WTC11 (cell line): ENCODE measurements around the gene SCN9A. TPM values are rescaled to one million over a fixed set of nuclear protein-coding genes. Genes with fewer than 3 reads are reported as not detected.

Source experiments
- ATAC-seq: fragments of 200-7000 bp; cut with Tn5 transposase; 2 replicates; pipeline ENCODE4 v1.10.0; 2021; ENCODE audit warnings: mild to moderate bottlenecking, moderate library complexity
- CTCF ChIA-PET: fragments of 300-600 bp; sonication (Branson Sonifier 250); formaldehyde crosslinking; loops from one replicate; lab custom pipeline; 2021; ENCODE audit warnings: antibody characterized with exemption; lab: Charles Lee
- POLR2A ChIA-PET: fragments of 350-600 bp; sonication (Branson Sonifier 250); formaldehyde crosslinking; loops from one replicate; lab custom pipeline; 2021; ENCODE audit warnings: antibody characterized with exemption; lab: Charles Lee
- DNase-seq: peaks from one replicate; pipeline ENCODE4 v3.0.0; 2021; ENCODE audit warnings: low spot score
- H3K27ac Mint-ChIP-seq: 2 replicates; pipeline ENCODE4 v1.8.0; 2021; ENCODE audit warnings: mixed read lengths
- H3K27me3 Mint-ChIP-seq: 2 replicates; pipeline ENCODE4 v1.8.0; 2021; ENCODE audit warnings: low read depth, mild to moderate bottlenecking, moderate library complexity, mixed read lengths
- H3K36me3 Mint-ChIP-seq: 2 replicates; pipeline ENCODE4 v1.8.0; 2021; ENCODE audit warnings: mixed read lengths
- H3K4me1 Mint-ChIP-seq: 2 replicates; pipeline ENCODE4 v1.8.0; 2022; ENCODE audit warnings: mixed read lengths
- H3K4me3 Mint-ChIP-seq: 2 replicates; pipeline ENCODE4 v1.8.0; 2021; ENCODE audit warnings: mild to moderate bottlenecking, moderate library complexity, mixed read lengths
- H3K9me3 Mint-ChIP-seq: 2 replicates; pipeline ENCODE4 v1.8.0; 2021; ENCODE audit warnings: mixed read lengths
- ATF1 ChIP-seq: sonication (generic); formaldehyde crosslinking; IDR thresholded peaks from 2 replicates; pipeline ENCODE4 v1.8.1; 2023; ENCODE audit warnings: mild to moderate bottlenecking, moderate library complexity, missing genetic modification reagents
- ATF3 ChIP-seq: sonication (generic); formaldehyde crosslinking; conservative IDR thresholded peaks from 2 replicates; pipeline ENCODE4 v1.8.1; 2022; ENCODE audit warnings: mild to moderate bottlenecking, missing genetic modification reagents
- ESRRA ChIP-seq: sonication (generic); formaldehyde crosslinking; IDR thresholded peaks from 2 replicates; pipeline ENCODE4 v1.8.1; 2022; ENCODE audit warnings: mild to moderate bottlenecking, missing genetic modification reagents, borderline replicate concordance
- GTF2I ChIP-seq: fragments of 250-450 bp; sonication (Bioruptor Pico); conservative IDR thresholded peaks from 2 replicates; pipeline ENCODE4 v1.4.0; 2021; ENCODE audit warnings: mild to moderate bottlenecking
- IRF2 ChIP-seq: sonication (generic); formaldehyde crosslinking; IDR thresholded peaks from 2 replicates; pipeline ENCODE4 v1.8.0; 2022; ENCODE audit warnings: low read depth, missing genetic modification reagents, borderline replicate concordance
- NFYB ChIP-seq: sonication (generic); formaldehyde crosslinking; conservative IDR thresholded peaks from 2 replicates; pipeline ENCODE4 v1.8.0; 2022; ENCODE audit warnings: low read depth, missing genetic modification reagents
- SMAD3 ChIP-seq: sonication (generic); formaldehyde crosslinking; IDR thresholded peaks from 2 replicates; pipeline ENCODE4 v1.8.0; 2022; ENCODE audit warnings: missing genetic modification reagents, mild to moderate bottlenecking, borderline replicate concordance
- TCF7 ChIP-seq: sonication (generic); formaldehyde crosslinking; IDR thresholded peaks from 2 replicates; pipeline ENCODE4 v1.8.0; 2022; ENCODE audit warnings: mild to moderate bottlenecking, low read depth, missing genetic modification reagents, moderate library complexity
- TEAD4 ChIP-seq: sonication (generic); formaldehyde crosslinking; IDR thresholded peaks from 2 replicates; pipeline ENCODE4 v1.8.0; 2022; ENCODE audit warnings: mild to moderate bottlenecking, missing genetic modification reagents
- ZNF121 ChIP-seq: sonication (generic); formaldehyde crosslinking; IDR thresholded peaks from 2 replicates; pipeline ENCODE4 v1.8.0; 2023; ENCODE audit warnings: missing genetic modification reagents
- ZNF671 ChIP-seq: fragments of 250-450 bp; sonication (Bioruptor Pico); IDR thresholded peaks from 2 replicates; pipeline ENCODE4 v1.8.0; 2021; ENCODE audit warnings: mild to moderate bottlenecking
- total RNA-seq: library from RNA; stranded (reverse); gene quantifications from 3 replicates; pipeline ENCODE4 v1.2.3, GENCODE V29; 2021
- TF ChIP-seq, protein P1 (sequence below): sonication (generic); formaldehyde crosslinking; IDR thresholded peaks from 2 replicates; pipeline ENCODE4 v1.8.1; 2023; ENCODE audit warnings: mild to moderate bottlenecking, missing genetic modification reagents, moderate library complexity
- TF ChIP-seq, protein P2 (sequence below): sonication (generic); formaldehyde crosslinking; IDR thresholded peaks from 2 replicates; pipeline ENCODE4 v1.8.1; 2023; ENCODE audit warnings: mild to moderate bottlenecking, missing genetic modification reagents
- TF ChIP-seq, protein P3 (sequence below): fragments of 250-450 bp; sonication (Bioruptor Pico); IDR thresholded peaks from 2 replicates; pipeline ENCODE4 v2.1.2; 2022; ENCODE audit warnings: mild to moderate bottlenecking, moderate library complexity
- TF ChIP-seq, protein P4 (sequence below): sonication (generic); formaldehyde crosslinking; IDR thresholded peaks from 2 replicates; pipeline ENCODE4 v1.8.1; 2023; ENCODE audit warnings: mild to moderate bottlenecking, missing genetic modification reagents, borderline replicate concordance

SCN9A gene
- total RNA-seq, 1 experiment from 2014 or later: 7.3 TPM

DNA sequence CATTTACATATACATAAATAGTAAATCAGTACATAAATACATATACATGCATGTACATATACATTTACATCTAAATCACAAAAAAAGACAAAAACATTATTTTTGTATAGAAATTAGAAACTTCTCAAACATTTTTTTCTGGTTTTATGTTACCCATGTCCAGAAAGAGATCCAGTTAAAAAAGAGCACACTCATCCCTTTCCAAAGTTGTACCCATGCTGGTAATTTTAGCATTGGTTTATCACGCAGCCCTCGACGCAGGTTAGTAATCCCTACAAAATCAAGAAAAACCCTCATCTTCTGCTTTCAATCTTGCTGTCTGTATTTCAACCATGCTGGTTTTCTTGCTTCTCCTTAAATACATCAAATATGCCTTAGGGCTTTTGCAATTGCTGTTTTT, 10.5 kb downstream of the SCN9A start:
- H3K4me1 Mint-ChIP-seq: peaks cover 9% of the 10 kb centered on the region
- no peak for DNase-seq
- H3K9me3 Mint-ChIP-seq: no peaks in the 10 kb centered on the region
- TF ChIP-seq, protein P1, sequence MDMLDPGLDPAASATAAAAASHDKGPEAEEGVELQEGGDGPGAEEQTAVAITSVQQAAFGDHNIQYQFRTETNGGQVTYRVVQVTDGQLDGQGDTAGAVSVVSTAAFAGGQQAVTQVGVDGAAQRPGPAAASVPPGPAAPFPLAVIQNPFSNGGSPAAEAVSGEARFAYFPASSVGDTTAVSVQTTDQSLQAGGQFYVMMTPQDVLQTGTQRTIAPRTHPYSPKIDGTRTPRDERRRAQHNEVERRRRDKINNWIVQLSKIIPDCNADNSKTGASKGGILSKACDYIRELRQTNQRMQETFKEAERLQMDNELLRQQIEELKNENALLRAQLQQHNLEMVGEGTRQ (CRISPR knock-in tag): no peak
- no peak for TF ChIP-seq ESRRA (CRISPR knock-in tag)
- no peak for TF ChIP-seq ATF1 (CRISPR knock-in tag)
- TF ChIP-seq, protein P2, sequence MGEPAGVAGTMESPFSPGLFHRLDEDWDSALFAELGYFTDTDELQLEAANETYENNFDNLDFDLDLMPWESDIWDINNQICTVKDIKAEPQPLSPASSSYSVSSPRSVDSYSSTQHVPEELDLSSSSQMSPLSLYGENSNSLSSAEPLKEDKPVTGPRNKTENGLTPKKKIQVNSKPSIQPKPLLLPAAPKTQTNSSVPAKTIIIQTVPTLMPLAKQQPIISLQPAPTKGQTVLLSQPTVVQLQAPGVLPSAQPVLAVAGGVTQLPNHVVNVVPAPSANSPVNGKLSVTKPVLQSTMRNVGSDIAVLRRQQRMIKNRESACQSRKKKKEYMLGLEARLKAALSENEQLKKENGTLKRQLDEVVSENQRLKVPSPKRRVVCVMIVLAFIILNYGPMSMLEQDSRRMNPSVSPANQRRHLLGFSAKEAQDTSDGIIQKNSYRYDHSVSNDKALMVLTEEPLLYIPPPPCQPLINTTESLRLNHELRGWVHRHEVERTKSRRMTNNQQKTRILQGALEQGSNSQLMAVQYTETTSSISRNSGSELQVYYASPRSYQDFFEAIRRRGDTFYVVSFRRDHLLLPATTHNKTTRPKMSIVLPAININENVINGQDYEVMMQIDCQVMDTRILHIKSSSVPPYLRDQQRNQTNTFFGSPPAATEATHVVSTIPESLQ (CRISPR knock-in tag): no peak
- TF ChIP-seq ATF3 (CRISPR knock-in tag): no peak
- no peak for TF ChIP-seq SMAD3 (CRISPR knock-in tag)
- TF ChIP-seq GTF2I (CRISPR knock-in tag): no peak
- no peak for TF ChIP-seq ZNF121 (CRISPR knock-in tag)
- no peak for TF ChIP-seq TCF7 (CRISPR knock-in tag)
- TF ChIP-seq, all 79 proteins: peak for 0
- no peak for ATAC-seq
- no peaks in the 10 kb centered on the region for H3K27me3 Mint-ChIP-seq
- H3K4me3 Mint-ChIP-seq: no peak overlapping the region
- no peak overlapping the region for H3K27ac Mint-ChIP-seq
- POLR2A ChIA-PET: no interaction called here
- H3K36me3 Mint-ChIP-seq: no peaks in the 10 kb centered on the region
- CTCF ChIA-PET: no interaction called here

GRCh38 chr2:166364476-166365161, 11.1 kb downstream of the SCN9A start:
- ChIA-PET CTCF (no interaction called here), POLR2A (no interaction called here)
- no peak for TF ChIP-seq ATF1 (CRISPR knock-in tag)
- TF ChIP-seq TEAD4 (CRISPR knock-in tag): no peak
- no peak for TF ChIP-seq IRF2 (CRISPR knock-in tag)
- TF ChIP-seq NFYB: no peak
- TF ChIP-seq, protein P2 (CRISPR knock-in tag): no peak
- TF ChIP-seq, protein P3, sequence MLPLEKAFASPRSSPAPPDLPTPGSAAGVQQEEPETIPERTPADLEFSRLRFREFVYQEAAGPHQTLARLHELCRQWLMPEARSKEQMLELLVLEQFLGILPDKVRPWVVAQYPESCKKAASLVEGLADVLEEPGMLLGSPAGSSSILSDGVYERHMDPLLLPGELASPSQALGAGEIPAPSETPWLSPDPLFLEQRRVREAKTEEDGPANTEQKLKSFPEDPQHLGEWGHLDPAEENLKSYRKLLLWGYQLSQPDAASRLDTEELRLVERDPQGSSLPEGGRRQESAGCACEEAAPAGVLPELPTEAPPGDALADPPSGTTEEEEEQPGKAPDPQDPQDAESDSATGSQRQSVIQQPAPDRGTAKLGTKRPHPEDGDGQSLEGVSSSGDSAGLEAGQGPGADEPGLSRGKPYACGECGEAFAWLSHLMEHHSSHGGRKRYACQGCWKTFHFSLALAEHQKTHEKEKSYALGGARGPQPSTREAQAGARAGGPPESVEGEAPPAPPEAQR (CRISPR knock-in tag): no peak
- ATAC-seq (no peak), DNase-seq (no peak)
- Mint-ChIP-seq H3K9me3 (no peaks in the 10 kb centered on the region), H3K27me3 (no peaks in the 10 kb centered on the region), H3K27ac (no peak overlapping the region), H3K4me1 (peaks cover 9% of the 10 kb centered on the region), H3K36me3 (no peaks in the 10 kb centered on the region), H3K4me3 (no peak overlapping the region)

GRCh38 chr2:166361351-166362153, 14.2 kb downstream of the SCN9A start:
- no peak for DNase-seq
- Mint-ChIP-seq H3K27me3 (no peaks in the 10 kb centered on the region), H3K4me3 (no peak overlapping the region), H3K36me3 (no peaks in the 10 kb centered on the region), H3K4me1 (peaks cover 16% of the 10 kb centered on the region), H3K27ac (no peak overlapping the region), H3K9me3 (no peaks in the 10 kb centered on the region)
- POLR2A ChIA-PET: no interaction called here
- ATAC-seq: peak; percentile 82
- CTCF ChIA-PET: interaction anchor here (0.6 to 1.5 kb wide), 8 partner anchors 10 to 335 kb away, joined by 3 to 13 read pairs (median 4); partner anchors contain the start of gene SCN9A
- no peak for TF ChIP-seq ZNF671 (CRISPR knock-in tag)
- TF ChIP-seq, protein P4, sequence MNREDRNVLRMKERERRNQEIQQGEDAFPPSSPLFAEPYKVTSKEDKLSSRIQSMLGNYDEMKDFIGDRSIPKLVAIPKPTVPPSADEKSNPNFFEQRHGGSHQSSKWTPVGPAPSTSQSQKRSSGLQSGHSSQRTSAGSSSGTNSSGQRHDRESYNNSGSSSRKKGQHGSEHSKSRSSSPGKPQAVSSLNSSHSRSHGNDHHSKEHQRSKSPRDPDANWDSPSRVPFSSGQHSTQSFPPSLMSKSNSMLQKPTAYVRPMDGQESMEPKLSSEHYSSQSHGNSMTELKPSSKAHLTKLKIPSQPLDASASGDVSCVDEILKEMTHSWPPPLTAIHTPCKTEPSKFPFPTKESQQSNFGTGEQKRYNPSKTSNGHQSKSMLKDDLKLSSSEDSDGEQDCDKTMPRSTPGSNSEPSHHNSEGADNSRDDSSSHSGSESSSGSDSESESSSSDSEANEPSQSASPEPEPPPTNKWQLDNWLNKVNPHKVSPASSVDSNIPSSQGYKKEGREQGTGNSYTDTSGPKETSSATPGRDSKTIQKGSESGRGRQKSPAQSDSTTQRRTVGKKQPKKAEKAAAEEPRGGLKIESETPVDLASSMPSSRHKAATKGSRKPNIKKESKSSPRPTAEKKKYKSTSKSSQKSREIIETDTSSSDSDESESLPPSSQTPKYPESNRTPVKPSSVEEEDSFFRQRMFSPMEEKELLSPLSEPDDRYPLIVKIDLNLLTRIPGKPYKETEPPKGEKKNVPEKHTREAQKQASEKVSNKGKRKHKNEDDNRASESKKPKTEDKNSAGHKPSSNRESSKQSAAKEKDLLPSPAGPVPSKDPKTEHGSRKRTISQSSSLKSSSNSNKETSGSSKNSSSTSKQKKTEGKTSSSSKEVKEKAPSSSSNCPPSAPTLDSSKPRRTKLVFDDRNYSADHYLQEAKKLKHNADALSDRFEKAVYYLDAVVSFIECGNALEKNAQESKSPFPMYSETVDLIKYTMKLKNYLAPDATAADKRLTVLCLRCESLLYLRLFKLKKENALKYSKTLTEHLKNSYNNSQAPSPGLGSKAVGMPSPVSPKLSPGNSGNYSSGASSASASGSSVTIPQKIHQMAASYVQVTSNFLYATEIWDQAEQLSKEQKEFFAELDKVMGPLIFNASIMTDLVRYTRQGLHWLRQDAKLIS (CRISPR knock-in tag): no peak
